PC-9 (cell line): ENCODE results near the gene RCOR1.

Experiments
- EZH2 ChIP-seq: fragments of 200-600 bp; sonication (generic); IDR thresholded peaks from 2 replicates; pipeline ENCODE4 v1.8.0; 2017; ENCODE audit warnings: antibody characterized with exemption, low read depth
- TF ChIP-seq, protein P1 (sequence below): fragments of 200-600 bp; sonication (generic); conservative IDR thresholded peaks from 2 replicates; pipeline ENCODE4 v1.6.1; 2017; ENCODE audit warnings: mixed run types, antibody characterized with exemption, mild to moderate bottlenecking, moderate library complexity

DNA sequence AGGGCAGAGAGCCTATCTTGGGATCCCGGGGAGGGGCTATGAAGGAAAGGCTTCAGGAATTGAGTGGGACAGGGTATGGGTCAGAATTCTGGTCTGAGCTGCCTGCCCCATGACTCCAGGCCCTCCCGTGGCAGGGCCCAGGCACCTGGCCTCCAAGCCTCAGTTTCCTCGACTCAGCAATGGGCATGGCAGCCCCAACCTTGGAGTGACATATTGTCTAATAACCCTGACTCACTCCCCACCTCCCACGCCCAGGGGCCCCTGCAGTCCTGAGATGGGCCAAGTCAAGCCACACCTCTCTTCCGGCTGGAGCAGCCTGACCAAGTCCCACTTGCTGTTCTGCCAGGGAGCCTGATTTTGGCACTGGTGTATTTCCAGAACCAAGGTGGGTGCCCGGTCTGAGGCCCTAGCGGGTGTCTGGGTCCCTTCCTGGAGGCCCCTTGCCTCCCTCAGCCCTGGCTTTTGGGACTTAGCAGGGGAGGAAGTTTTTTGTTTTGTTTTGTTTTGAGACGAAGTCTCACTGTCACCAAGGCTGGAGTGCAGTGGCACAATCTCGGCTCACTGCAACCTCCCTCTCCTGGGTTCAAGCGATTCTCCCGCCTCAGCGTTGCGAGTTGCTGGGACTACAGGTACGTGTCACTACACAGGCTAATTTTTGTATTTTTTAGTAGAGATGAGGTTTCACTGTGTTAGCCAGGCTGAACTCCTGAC, 40.3 kb upstream of the RCOR1 start:
- TF ChIP-seq, protein P1, sequence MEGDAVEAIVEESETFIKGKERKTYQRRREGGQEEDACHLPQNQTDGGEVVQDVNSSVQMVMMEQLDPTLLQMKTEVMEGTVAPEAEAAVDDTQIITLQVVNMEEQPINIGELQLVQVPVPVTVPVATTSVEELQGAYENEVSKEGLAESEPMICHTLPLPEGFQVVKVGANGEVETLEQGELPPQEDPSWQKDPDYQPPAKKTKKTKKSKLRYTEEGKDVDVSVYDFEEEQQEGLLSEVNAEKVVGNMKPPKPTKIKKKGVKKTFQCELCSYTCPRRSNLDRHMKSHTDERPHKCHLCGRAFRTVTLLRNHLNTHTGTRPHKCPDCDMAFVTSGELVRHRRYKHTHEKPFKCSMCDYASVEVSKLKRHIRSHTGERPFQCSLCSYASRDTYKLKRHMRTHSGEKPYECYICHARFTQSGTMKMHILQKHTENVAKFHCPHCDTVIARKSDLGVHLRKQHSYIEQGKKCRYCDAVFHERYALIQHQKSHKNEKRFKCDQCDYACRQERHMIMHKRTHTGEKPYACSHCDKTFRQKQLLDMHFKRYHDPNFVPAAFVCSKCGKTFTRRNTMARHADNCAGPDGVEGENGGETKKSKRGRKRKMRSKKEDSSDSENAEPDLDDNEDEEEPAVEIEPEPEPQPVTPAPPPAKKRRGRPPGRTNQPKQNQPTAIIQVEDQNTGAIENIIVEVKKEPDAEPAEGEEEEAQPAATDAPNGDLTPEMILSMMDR: no peak
- no peak for TF ChIP-seq EZH2
